Measurements from ENCODE around the gene CHST15.

DNA sequence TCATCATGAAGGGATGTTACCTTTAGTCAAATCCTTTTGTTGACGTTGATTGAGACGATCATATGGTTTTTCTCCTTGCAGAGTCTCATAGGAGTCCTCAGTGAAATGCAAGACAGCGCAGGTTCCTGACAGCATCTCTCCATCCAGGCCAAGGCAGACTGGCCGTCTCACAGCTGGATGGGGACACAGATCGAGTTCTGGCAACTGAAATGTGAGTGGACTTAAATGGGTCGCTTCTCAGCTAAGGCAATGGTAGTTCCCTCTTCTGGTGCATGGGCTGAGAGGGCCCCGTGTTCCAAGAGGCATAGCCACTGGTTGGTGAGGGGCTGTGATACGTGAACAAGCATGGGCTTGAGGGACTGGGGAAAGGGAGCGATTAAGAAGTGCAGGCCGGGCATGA is 102.5 kb downstream of the CHST15 start:
- TF ChIP-seq EZH2 (IDR thresholded peaks at IDR 0.05; ENCODE audit: insufficient read depth, poor library complexity, severe bottlenecking): no peak
- no peak for TF ChIP-seq EZH2phosphoT487 (IDR thresholded peaks at IDR 0.05; ENCODE audit: insufficient read depth, low read depth)
